Ishikawa (cell line): ENCODE measurements around the gene PTK6.

ENCODE experiments used
- CEBPB ChIP-seq: IDR thresholded peaks from 2 replicates; pipeline ENCODE4 v1.6.1; 2012
- EP300 ChIP-seq: IDR thresholded peaks from 2 replicates; pipeline ENCODE4 v1.6.1; 2012; ENCODE audit warnings: borderline replicate concordance
- TAF1 ChIP-seq: IDR thresholded peaks from 2 replicates; pipeline ENCODE4 v1.6.1; 2012; ENCODE audit warnings: low read depth, mild to moderate bottlenecking
- TCF12 ChIP-seq: IDR thresholded peaks from 2 replicates; pipeline ENCODE4 v1.6.1; 2012; ENCODE audit warnings: low read depth
- TF ChIP-seq, protein P1 (sequence below): IDR thresholded peaks from 2 replicates; pipeline ENCODE4 v1.6.1; 2012
- TF ChIP-seq, protein P2 (sequence below): IDR thresholded peaks from 2 replicates; pipeline ENCODE4 v1.6.1; 2012; ENCODE audit warnings: low read depth, mild to moderate bottlenecking
- TF ChIP-seq, protein P3 (sequence below): IDR thresholded peaks from 2 replicates; pipeline ENCODE4 v1.6.1; 2012

DNA sequence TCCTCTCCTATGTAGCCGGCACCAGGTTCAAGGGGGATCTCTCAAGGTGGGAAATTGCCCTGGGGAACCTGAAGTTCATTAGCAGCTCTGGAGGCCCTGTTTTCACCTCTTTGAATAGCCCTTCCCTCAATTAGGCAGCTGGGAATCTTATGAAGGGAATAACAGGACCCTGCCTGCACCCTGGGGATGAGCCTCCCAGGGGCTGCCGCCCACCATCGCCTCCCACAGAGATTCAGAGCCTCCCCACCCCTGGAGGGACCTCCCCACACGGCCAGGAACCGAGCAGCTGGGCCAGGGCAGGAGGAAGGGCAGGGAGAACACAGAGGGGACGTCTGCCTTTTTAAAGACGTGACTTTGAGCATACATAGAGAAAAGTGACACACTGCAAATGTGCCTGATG lies 33.7 kb downstream of the PTK6 start:
- TF ChIP-seq EP300 (no peak), TAF1 (no peak), CEBPB (no peak), TCF12 (no peak)
- TF ChIP-seq, protein P1, sequence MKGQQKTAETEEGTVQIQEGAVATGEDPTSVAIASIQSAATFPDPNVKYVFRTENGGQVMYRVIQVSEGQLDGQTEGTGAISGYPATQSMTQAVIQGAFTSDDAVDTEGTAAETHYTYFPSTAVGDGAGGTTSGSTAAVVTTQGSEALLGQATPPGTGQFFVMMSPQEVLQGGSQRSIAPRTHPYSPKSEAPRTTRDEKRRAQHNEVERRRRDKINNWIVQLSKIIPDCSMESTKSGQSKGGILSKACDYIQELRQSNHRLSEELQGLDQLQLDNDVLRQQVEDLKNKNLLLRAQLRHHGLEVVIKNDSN, result no peak
- TF ChIP-seq, protein P2, sequence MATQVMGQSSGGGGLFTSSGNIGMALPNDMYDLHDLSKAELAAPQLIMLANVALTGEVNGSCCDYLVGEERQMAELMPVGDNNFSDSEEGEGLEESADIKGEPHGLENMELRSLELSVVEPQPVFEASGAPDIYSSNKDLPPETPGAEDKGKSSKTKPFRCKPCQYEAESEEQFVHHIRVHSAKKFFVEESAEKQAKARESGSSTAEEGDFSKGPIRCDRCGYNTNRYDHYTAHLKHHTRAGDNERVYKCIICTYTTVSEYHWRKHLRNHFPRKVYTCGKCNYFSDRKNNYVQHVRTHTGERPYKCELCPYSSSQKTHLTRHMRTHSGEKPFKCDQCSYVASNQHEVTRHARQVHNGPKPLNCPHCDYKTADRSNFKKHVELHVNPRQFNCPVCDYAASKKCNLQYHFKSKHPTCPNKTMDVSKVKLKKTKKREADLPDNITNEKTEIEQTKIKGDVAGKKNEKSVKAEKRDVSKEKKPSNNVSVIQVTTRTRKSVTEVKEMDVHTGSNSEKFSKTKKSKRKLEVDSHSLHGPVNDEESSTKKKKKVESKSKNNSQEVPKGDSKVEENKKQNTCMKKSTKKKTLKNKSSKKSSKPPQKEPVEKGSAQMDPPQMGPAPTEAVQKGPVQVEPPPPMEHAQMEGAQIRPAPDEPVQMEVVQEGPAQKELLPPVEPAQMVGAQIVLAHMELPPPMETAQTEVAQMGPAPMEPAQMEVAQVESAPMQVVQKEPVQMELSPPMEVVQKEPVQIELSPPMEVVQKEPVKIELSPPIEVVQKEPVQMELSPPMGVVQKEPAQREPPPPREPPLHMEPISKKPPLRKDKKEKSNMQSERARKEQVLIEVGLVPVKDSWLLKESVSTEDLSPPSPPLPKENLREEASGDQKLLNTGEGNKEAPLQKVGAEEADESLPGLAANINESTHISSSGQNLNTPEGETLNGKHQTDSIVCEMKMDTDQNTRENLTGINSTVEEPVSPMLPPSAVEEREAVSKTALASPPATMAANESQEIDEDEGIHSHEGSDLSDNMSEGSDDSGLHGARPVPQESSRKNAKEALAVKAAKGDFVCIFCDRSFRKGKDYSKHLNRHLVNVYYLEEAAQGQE, result no peak
- TF ChIP-seq, protein P3, sequence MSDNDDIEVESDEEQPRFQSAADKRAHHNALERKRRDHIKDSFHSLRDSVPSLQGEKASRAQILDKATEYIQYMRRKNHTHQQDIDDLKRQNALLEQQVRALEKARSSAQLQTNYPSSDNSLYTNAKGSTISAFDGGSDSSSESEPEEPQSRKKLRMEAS, result no peak
